Thoracic aorta (tissue), 2 donors: ENCODE measurements around the gene EP300. TPM values are rescaled to one million over a fixed set of nuclear protein-coding genes. Genes with fewer than 3 reads are reported as not detected.
"Not testable (repeated sequence)": the region's sequence is repeated elsewhere in the genome, so short reads cannot be mapped to it uniquely, and the experiment has no call there.

Experiments used
- ATAC-seq: fragments of 150-250 bp; one replicate; pipeline ENCODE4 v1.8.0; 2017; ENCODE audit warnings: low read depth; ENCODE audit not compliant: insufficient number of reproducible peaks, low FRiP score
- DNase-seq: peaks from one replicate; pipeline ENCODE4 v3.0.0-alpha.2; 2020; ENCODE audit warnings: low spot score
- H3K27ac ChIP-seq, 2 donors: fragments of 200-600 bp; sonication (generic); 1 replicate in 1 of 2; 2 replicates in 1 of 2; pipeline ENCODE4 v1.5.1; 2016; ENCODE audit warnings: mild to moderate bottlenecking in 2 of 2, moderate library complexity in 2 of 2
- H3K27me3 ChIP-seq: fragments of 200-600 bp; sonication (generic); replicated peaks from 2 replicates; pipeline ENCODE4 v1.6.0; 2016; ENCODE audit warnings: mild to moderate bottlenecking; ENCODE audit not compliant: insufficient read depth
- H3K36me3 ChIP-seq: fragments of 200-600 bp; sonication (generic); one replicate; pipeline ENCODE4 v1.5.1; 2016
- H3K4me1 ChIP-seq, 2 donors: fragments of 200-600 bp; sonication (generic); 1 replicate in 1 of 2; 2 replicates in 1 of 2; pipeline versions ENCODE4 v1.5.1 to v1.6.0; 2016; ENCODE audit warnings: low read depth in 2 of 2, mild to moderate bottlenecking in 1 of 2; ENCODE audit not compliant: control insufficient read depth in 1 of 2
- H3K4me3 ChIP-seq: fragments of 200-600 bp; sonication (generic); 2 replicates; pipeline ENCODE4 v1.5.1; 2016; ENCODE audit warnings: mild to moderate bottlenecking
- H3K9me3 ChIP-seq: fragments of 200-600 bp; sonication (generic); 2 replicates; pipeline ENCODE4 v1.5.1; 2016
- CTCF ChIP-seq: fragments of 200-600 bp; sonication (generic); IDR thresholded peaks from one replicate; pipeline ENCODE4 v1.5.1; 2019; ENCODE audit warnings: antibody characterized with exemption
- total RNA-seq, 2 donors: library from RNA; depleted of rRNA; stranded (reverse); fragments of >200 nt; gene quantifications; one replicate each; pipeline versions ENCODE4 v1.1.0 to v1.2.3, GENCODE V29; 2016

The EP300 gene
- total RNA-seq, 2 donors from 2014 or later = 59.0 to 114 TPM

- peak overlapping the region in 1 of 2 donors; percentile 100 for H3K27ac ChIP-seq
- H3K4me3 ChIP-seq = peak overlapping the region; percentile 86
- H3K9me3 ChIP-seq = no peaks in the 10 kb centered on the region
- no peaks in the 10 kb centered on the region for H3K27me3 ChIP-seq
- no peak for TF ChIP-seq CTCF
- H3K4me1 ChIP-seq = peaks cover 31 to 51% of the 10 kb centered on the region in 2 donors
- no peaks in the 10 kb centered on the region for H3K36me3 ChIP-seq
- no peak for ATAC-seq
- no peak for DNase-seq
Observed at GRCh38 chr22:41094041-41094593, 1.7 kb downstream of the EP300 start.

- no peak for TF ChIP-seq CTCF
- H3K4me3 ChIP-seq = peak overlapping the region; percentile 86
- ATAC-seq (no peak), DNase-seq (no peak)
- no peaks in the 10 kb centered on the region for H3K9me3 ChIP-seq
- H3K27me3 ChIP-seq = no peaks in the 10 kb centered on the region
- H3K4me1 ChIP-seq = peaks cover 41 to 68% of the 10 kb centered on the region in 2 donors
- no peaks in the 10 kb centered on the region for H3K36me3 ChIP-seq
- H3K27ac ChIP-seq = no peak overlapping the region
Observed at GRCh38 chr22:41096391-41096790, 4.0 kb downstream of the EP300 start.

- DNase-seq (no peak), ATAC-seq (no peak)
- Histone ChIP-seq H3K4me1 (peaks cover 41 to 72% of the 10 kb centered on the region in 2 donors), H3K4me3 (peak overlapping the region; percentile 1), H3K27ac (no peak overlapping the region), H3K27me3 (no peaks in the 10 kb centered on the region), H3K36me3 (no peaks in the 10 kb centered on the region), H3K9me3 (no peaks in the 10 kb centered on the region)
- TF ChIP-seq CTCF = no peak
Observed at GRCh38 chr22:41096841-41097240, 4.4 kb downstream of the EP300 start.

GRCh38 chr22:41099036-41099435 is 6.6 kb downstream of the EP300 start:
- no peak for ATAC-seq
- Histone ChIP-seq H3K27me3 (no peaks in the 10 kb centered on the region), H3K27ac (no peak overlapping the region), H3K36me3 (no peaks in the 10 kb centered on the region), H3K4me3 (no peak overlapping the region), H3K9me3 (no peaks in the 10 kb centered on the region), H3K4me1 (peaks cover 56 to 86% of the 10 kb centered on the region in 2 donors)
- TF ChIP-seq CTCF = no peak
- DNase-seq = no peak

- no peak overlapping the region for H3K4me3 ChIP-seq
- peaks cover 34 to 49% of the 10 kb centered on the region in 2 donors for H3K4me1 ChIP-seq
- no peak for ATAC-seq
- no peaks in the 10 kb centered on the region for H3K27me3 ChIP-seq
- no peaks in the 10 kb centered on the region for H3K36me3 ChIP-seq
- no peaks in the 10 kb centered on the region for H3K9me3 ChIP-seq
- DNase-seq = no peak
- no peak overlapping the region for H3K27ac ChIP-seq
- no peak for TF ChIP-seq CTCF
Observed at GRCh38 chr22:41106122-41106968, 14.0 kb downstream of the EP300 start.

- not testable (repeated sequence) for H3K27ac ChIP-seq, H3K4me3 ChIP-seq, H3K27me3 ChIP-seq, ATAC-seq, H3K36me3 ChIP-seq, H3K9me3 ChIP-seq, DNase-seq
- peaks cover 33 to 44% of the 10 kb centered on the region in 2 donors for H3K4me1 ChIP-seq
Observed at GRCh38 chr22:41106969-41107325, 14.6 kb downstream of the EP300 start.
